Measurements from ENCODE around the gene PALB2.

The PALB2 gene

GRCh38 chr16:23666571-23667354 lies 25.7 kb upstream of the PALB2 start:
- no peak overlapping the region for H3K4me3 ChIP-seq (ENCODE audit: insufficient read depth in 1 of 2, low read depth in 1 of 2, low read length in 2 of 2)
- no peak overlapping the region for H3K4ac ChIP-seq (ENCODE audit: low read depth in 1 of 2, low read length in 2 of 2)
- no peak overlapping the region for H2BK120ac ChIP-seq (ENCODE audit: low read depth, low read length)
- H3K9ac ChIP-seq (ENCODE audit: low read length) = no peak overlapping the region
- no peak overlapping the region for H3K18ac ChIP-seq (ENCODE audit: low read depth in 1 of 2, low read length in 2 of 2)
- no peak overlapping the region for H2AK5ac ChIP-seq (ENCODE audit: low read length, severe bottlenecking)
- H2BK15ac ChIP-seq (ENCODE audit: low read depth, poor library complexity, severe bottlenecking) = no peak overlapping the region
- no peak for DNase-seq
- no peak overlapping the region for H4K91ac ChIP-seq (ENCODE audit: low read length)
- no peaks in the 10 kb centered on the region for H3K9me3 ChIP-seq (ENCODE audit: control insufficient read depth, low read length)
- WGBS = 96% methylated on average over 5 of the region's 7 CpGs
- H3K23ac ChIP-seq (ENCODE audit: low read length in 2 of 2) = no peak overlapping the region
- no peak overlapping the region for H2BK5ac ChIP-seq (ENCODE audit: low read depth, low read length, poor library complexity, severe bottlenecking)
- H3K14ac ChIP-seq (ENCODE audit: low read length in 2 of 2) = no peak overlapping the region
- peaks cover 28 to 80% of the 10 kb centered on the region in 2 experiments for H3K36me3 ChIP-seq (ENCODE audit: control insufficient read depth in 1 of 2, insufficient read depth in 2 of 2, low read depth in 1 of 2, low read length in 2 of 2)
- H3K79me1 ChIP-seq (replicated peaks; ENCODE audit: low read length, poor library complexity, severe bottlenecking) = peaks cover 20% of the 10 kb centered on the region
- peak overlapping the region; percentile 11 for H3K27ac ChIP-seq (ENCODE audit: low read length, poor library complexity, severe bottlenecking)
- H3K27me3 ChIP-seq (ENCODE audit: control insufficient read depth in 1 of 2, insufficient read depth in 1 of 2, low read length in 2 of 2) = no peaks in the 10 kb centered on the region
- no peak overlapping the region for H4K8ac ChIP-seq (ENCODE audit: low read length)
- H2AFZ ChIP-seq (ENCODE audit: low read depth, low read length) = no peak overlapping the region
- H3K4me2 ChIP-seq (ENCODE audit: low read length, poor library complexity, severe bottlenecking) = no peak overlapping the region
- H3K4me1 ChIP-seq (ENCODE audit: control insufficient read depth, insufficient read depth, low read depth, low read length) = peaks cover 17% of the 10 kb centered on the region
- no peak overlapping the region for H2BK12ac ChIP-seq (ENCODE audit: low read length in 2 of 2)

- Histone ChIP-seq H3K9me3 (ENCODE audit: control insufficient read depth, low read length) (no peaks in the 10 kb centered on the region), H3K23ac (ENCODE audit: low read length in 2 of 2) (no peak overlapping the region), H2BK15ac (ENCODE audit: low read depth, poor library complexity, severe bottlenecking) (no peak overlapping the region), H3K79me1 (replicated peaks; ENCODE audit: low read length, poor library complexity, severe bottlenecking) (peaks cover 18% of the 10 kb centered on the region), H3K4me1 (ENCODE audit: control insufficient read depth, insufficient read depth, low read depth, low read length) (peaks cover 3% of the 10 kb centered on the region), H3K4me3 (ENCODE audit: insufficient read depth in 1 of 2, low read depth in 1 of 2, low read length in 2 of 2) (no peak overlapping the region), H3K27me3 (ENCODE audit: control insufficient read depth in 1 of 2, insufficient read depth in 1 of 2, low read length in 2 of 2) (no peaks in the 10 kb centered on the region), H3K14ac (ENCODE audit: low read length in 2 of 2) (no peak overlapping the region), H2AFZ (ENCODE audit: low read depth, low read length) (no peak overlapping the region), H3K18ac (ENCODE audit: low read depth in 1 of 2, low read length in 2 of 2) (no peak overlapping the region), H2BK5ac (ENCODE audit: low read depth, low read length, poor library complexity, severe bottlenecking) (no peak overlapping the region), H4K91ac (ENCODE audit: low read length) (no peak overlapping the region), H2BK120ac (ENCODE audit: low read depth, low read length) (no peak overlapping the region), H2BK12ac (ENCODE audit: low read length in 2 of 2) (no peak overlapping the region), H3K4me2 (ENCODE audit: low read length, poor library complexity, severe bottlenecking) (no peak overlapping the region), H3K4ac (ENCODE audit: low read depth in 1 of 2, low read length in 2 of 2) (no peak overlapping the region), H3K9ac (ENCODE audit: low read length) (no peak overlapping the region), H2AK5ac (ENCODE audit: low read length, severe bottlenecking) (no peak overlapping the region), H4K8ac (ENCODE audit: low read length) (no peak overlapping the region), H3K27ac (ENCODE audit: low read length, poor library complexity, severe bottlenecking) (no peak overlapping the region), H3K36me3 (ENCODE audit: control insufficient read depth in 1 of 2, insufficient read depth in 2 of 2, low read depth in 1 of 2, low read length in 2 of 2) (peaks cover 25 to 97% of the 10 kb centered on the region in 2 experiments)
- DNase-seq = no peak
- 96% methylated on average over 2 of the region's 2 CpGs for WGBS
Measured at GRCh38 chr16:23663918-23664317, 22.8 kb upstream of the PALB2 start.

DNA sequence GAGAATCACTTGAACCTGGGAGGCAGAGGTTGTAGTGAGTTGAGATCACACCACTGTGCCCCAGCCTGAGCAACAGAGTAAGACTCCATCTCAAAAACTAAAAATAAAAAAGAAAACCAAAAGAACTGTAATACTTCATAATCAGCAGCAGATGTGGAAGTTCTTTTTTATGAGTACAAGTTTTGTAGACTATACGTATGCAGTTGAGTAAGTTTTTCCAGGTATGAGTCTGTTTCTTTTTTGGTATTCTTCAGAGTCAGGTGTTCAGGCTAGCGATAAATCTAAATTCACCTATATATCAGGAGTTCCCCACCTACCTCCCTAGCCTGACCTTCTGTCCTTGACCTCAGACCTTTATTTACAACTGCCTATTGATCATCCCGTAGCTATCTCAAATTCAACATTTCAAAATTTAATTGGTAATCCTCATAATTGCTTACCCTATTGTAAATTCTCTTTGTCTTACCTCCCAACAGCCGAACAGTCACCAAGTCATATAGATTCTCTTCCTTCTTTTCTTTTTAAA lies 10.9 kb upstream of the PALB2 start:
- Histone ChIP-seq H3K4me1 (ENCODE audit: control insufficient read depth, insufficient read depth, low read depth, low read length) (no peaks in the 10 kb centered on the region), H3K9ac (ENCODE audit: low read length) (no peak overlapping the region), H3K4ac (ENCODE audit: low read depth in 1 of 2, low read length in 2 of 2) (no peak overlapping the region), H3K23ac (ENCODE audit: low read length in 2 of 2) (no peak overlapping the region), H3K14ac (ENCODE audit: low read length in 2 of 2) (no peak overlapping the region), H2BK120ac (ENCODE audit: low read depth, low read length) (no peak overlapping the region), H4K8ac (ENCODE audit: low read length) (no peak overlapping the region), H2BK12ac (ENCODE audit: low read length in 2 of 2) (no peak overlapping the region), H3K27ac (ENCODE audit: low read length, poor library complexity, severe bottlenecking) (no peak overlapping the region), H3K27me3 (ENCODE audit: control insufficient read depth in 1 of 2, insufficient read depth in 1 of 2, low read length in 2 of 2) (no peaks in the 10 kb centered on the region), H3K36me3 (ENCODE audit: control insufficient read depth in 1 of 2, insufficient read depth in 2 of 2, low read depth in 1 of 2, low read length in 2 of 2) (peaks cover 21 to 78% of the 10 kb centered on the region in 2 experiments), H2BK5ac (ENCODE audit: low read depth, low read length, poor library complexity, severe bottlenecking) (no peak overlapping the region), H3K79me1 (replicated peaks; ENCODE audit: low read length, poor library complexity, severe bottlenecking) (peaks cover 12% of the 10 kb centered on the region), H3K4me2 (ENCODE audit: low read length, poor library complexity, severe bottlenecking) (no peak overlapping the region), H2AK5ac (ENCODE audit: low read length, severe bottlenecking) (no peak overlapping the region), H3K4me3 (ENCODE audit: insufficient read depth in 1 of 2, low read depth in 1 of 2, low read length in 2 of 2) (no peak overlapping the region), H2AFZ (ENCODE audit: low read depth, low read length) (no peak overlapping the region), H4K91ac (ENCODE audit: low read length) (no peak overlapping the region), H2BK15ac (ENCODE audit: low read depth, poor library complexity, severe bottlenecking) (no peak overlapping the region), H3K18ac (ENCODE audit: low read depth in 1 of 2, low read length in 2 of 2) (no peak overlapping the region), H3K9me3 (ENCODE audit: control insufficient read depth, low read length) (no peaks in the 10 kb centered on the region)
- DNase-seq = no peak
- WGBS = over 99% methylated on average over 4 of the region's 4 CpGs

- Histone ChIP-seq H3K4me1 (ENCODE audit: control insufficient read depth, insufficient read depth, low read depth, low read length) (no peaks in the 10 kb centered on the region), H3K18ac (ENCODE audit: low read depth in 1 of 2, low read length in 2 of 2) (no peak overlapping the region), H2BK5ac (ENCODE audit: low read depth, low read length, poor library complexity, severe bottlenecking) (no peak overlapping the region), H2AFZ (ENCODE audit: low read depth, low read length) (no peak overlapping the region), H3K79me1 (replicated peaks; ENCODE audit: low read length, poor library complexity, severe bottlenecking) (peaks cover 10% of the 10 kb centered on the region), H3K4ac (ENCODE audit: low read depth in 1 of 2, low read length in 2 of 2) (no peak overlapping the region), H3K27ac (ENCODE audit: low read length, poor library complexity, severe bottlenecking) (no peak overlapping the region), H2BK120ac (ENCODE audit: low read depth, low read length) (no peak overlapping the region), H3K36me3 (ENCODE audit: control insufficient read depth in 1 of 2, insufficient read depth in 2 of 2, low read depth in 1 of 2, low read length in 2 of 2) (peaks cover 20 to 80% of the 10 kb centered on the region in 2 experiments), H2BK12ac (ENCODE audit: low read length in 2 of 2) (no peak overlapping the region), H4K8ac (ENCODE audit: low read length) (no peak overlapping the region), H3K4me2 (ENCODE audit: low read length, poor library complexity, severe bottlenecking) (no peak overlapping the region), H2AK5ac (ENCODE audit: low read length, severe bottlenecking) (no peak overlapping the region), H3K9ac (ENCODE audit: low read length) (no peak overlapping the region), H3K27me3 (ENCODE audit: control insufficient read depth in 1 of 2, insufficient read depth in 1 of 2, low read length in 2 of 2) (no peaks in the 10 kb centered on the region), H4K91ac (ENCODE audit: low read length) (no peak overlapping the region), H2BK15ac (ENCODE audit: low read depth, poor library complexity, severe bottlenecking) (no peak overlapping the region), H3K14ac (ENCODE audit: low read length in 2 of 2) (no peak overlapping the region), H3K4me3 (ENCODE audit: insufficient read depth in 1 of 2, low read depth in 1 of 2, low read length in 2 of 2) (no peak overlapping the region), H3K9me3 (ENCODE audit: control insufficient read depth, low read length) (no peaks in the 10 kb centered on the region), H3K23ac (ENCODE audit: low read length in 2 of 2) (no peak overlapping the region)
- WGBS = 100% methylated on average over 1 of the region's 4 CpGs
- no peak for DNase-seq
Measured at GRCh38 chr16:23650674-23651416, 9.7 kb upstream of the PALB2 start.
